PFSK-1 (cell line): ENCODE data around the gene MSL2.

Source experiments
- POLR2AphosphoS5 ChIP-seq: IDR thresholded peaks from 2 replicates; pipeline ENCODE4 v1.6.1; 2012; ENCODE audit warnings: low read depth, mild to moderate bottlenecking, control low read depth, low read length, moderate library complexity
- SIN3A ChIP-seq: IDR thresholded peaks from 2 replicates; pipeline ENCODE4 v1.6.1; 2012; ENCODE audit warnings: mild to moderate bottlenecking, low read length, moderate library complexity, borderline replicate concordance; ENCODE audit not compliant: insufficient read depth
- TAF1 ChIP-seq: IDR thresholded peaks from 2 replicates; pipeline ENCODE4 v1.6.1; 2012; ENCODE audit warnings: low read length, control low read depth, borderline replicate concordance; ENCODE audit not compliant: insufficient read depth
- TF ChIP-seq, protein P1 (sequence below), 2 experiments: IDR thresholded peaks; 2 replicates each; pipeline versions ENCODE4 v1.6.1 to v1.8.0; 2011 to 2012; ENCODE audit warnings: low read depth in 2 of 2, low read length in 2 of 2, control low read depth in 1 of 2, inconsistent platforms in 1 of 2, mild to moderate bottlenecking in 1 of 2, moderate library complexity in 1 of 2; ENCODE audit not compliant: insufficient read depth in 1 of 2

- TF ChIP-seq POLR2AphosphoS5: no peak
- TF ChIP-seq SIN3A: no peak
- TF ChIP-seq TAF1: no peak
- TF ChIP-seq, protein P1, sequence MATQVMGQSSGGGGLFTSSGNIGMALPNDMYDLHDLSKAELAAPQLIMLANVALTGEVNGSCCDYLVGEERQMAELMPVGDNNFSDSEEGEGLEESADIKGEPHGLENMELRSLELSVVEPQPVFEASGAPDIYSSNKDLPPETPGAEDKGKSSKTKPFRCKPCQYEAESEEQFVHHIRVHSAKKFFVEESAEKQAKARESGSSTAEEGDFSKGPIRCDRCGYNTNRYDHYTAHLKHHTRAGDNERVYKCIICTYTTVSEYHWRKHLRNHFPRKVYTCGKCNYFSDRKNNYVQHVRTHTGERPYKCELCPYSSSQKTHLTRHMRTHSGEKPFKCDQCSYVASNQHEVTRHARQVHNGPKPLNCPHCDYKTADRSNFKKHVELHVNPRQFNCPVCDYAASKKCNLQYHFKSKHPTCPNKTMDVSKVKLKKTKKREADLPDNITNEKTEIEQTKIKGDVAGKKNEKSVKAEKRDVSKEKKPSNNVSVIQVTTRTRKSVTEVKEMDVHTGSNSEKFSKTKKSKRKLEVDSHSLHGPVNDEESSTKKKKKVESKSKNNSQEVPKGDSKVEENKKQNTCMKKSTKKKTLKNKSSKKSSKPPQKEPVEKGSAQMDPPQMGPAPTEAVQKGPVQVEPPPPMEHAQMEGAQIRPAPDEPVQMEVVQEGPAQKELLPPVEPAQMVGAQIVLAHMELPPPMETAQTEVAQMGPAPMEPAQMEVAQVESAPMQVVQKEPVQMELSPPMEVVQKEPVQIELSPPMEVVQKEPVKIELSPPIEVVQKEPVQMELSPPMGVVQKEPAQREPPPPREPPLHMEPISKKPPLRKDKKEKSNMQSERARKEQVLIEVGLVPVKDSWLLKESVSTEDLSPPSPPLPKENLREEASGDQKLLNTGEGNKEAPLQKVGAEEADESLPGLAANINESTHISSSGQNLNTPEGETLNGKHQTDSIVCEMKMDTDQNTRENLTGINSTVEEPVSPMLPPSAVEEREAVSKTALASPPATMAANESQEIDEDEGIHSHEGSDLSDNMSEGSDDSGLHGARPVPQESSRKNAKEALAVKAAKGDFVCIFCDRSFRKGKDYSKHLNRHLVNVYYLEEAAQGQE (IDR thresholded peaks at IDR 0.05; ENCODE audit: insufficient read depth in 1 of 2, low read depth in 2 of 2, low read length in 2 of 2): no peak
These were observed 59.7 kb downstream of the MSL2 start for GRCh38 chr3:136136454-136136853.
